GM12865 (cell line): Measurements from ENCODE around the gene LDAF1.

ENCODE experiments used
- DNase-seq: peaks from one replicate; pipeline ENCODE4 v3.0.0; 2010; ENCODE audit warnings: low read depth
- H3K4me3 ChIP-seq: 2 replicates; pipeline ENCODE4 v1.5.1; 2011; ENCODE audit warnings: mild to moderate bottlenecking, low read depth, low read length, control low read depth
- TF ChIP-seq, protein P1 (sequence below): IDR thresholded peaks from 2 replicates; pipeline ENCODE4 v1.5.1; 2011; ENCODE audit warnings: low read length, control low read depth, low read depth, inconsistent platforms; ENCODE audit not compliant: insufficient read depth; ENCODE audit errors: missing control alignments

Gene LDAF1

DNA sequence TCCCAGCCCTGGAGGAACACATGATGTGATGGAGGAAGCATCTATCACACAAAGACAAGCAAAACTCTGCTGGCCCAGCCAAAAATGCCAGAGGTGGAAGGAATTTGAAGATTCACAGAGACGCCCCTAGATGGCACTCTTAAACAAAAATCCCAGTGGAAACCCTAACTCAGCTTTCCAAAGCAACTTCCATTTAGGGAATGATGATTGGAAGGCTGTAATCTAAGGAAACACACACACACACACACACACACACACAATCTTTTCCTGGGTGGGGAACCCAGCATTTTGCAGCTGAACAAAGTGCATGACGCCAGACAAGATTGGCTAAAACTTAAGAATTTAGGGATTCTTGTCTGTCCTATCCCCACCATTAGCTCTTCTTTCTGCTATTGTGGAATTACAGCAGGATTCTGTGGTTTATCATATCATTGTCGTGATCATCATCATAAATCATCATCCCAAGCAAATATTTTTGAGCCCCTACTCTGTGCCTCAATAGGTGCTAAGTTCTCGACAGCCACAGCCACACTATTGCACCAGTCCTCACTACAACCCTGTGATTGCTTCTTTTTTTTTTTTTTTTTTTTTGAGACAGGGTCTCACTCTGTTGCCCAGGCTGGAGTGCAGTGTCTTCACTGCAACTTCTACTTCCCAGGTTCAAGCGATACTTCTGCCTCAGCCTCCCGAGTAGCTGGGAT, 1.6 kb upstream of the LDAF1 start:
- TF ChIP-seq, protein P1, sequence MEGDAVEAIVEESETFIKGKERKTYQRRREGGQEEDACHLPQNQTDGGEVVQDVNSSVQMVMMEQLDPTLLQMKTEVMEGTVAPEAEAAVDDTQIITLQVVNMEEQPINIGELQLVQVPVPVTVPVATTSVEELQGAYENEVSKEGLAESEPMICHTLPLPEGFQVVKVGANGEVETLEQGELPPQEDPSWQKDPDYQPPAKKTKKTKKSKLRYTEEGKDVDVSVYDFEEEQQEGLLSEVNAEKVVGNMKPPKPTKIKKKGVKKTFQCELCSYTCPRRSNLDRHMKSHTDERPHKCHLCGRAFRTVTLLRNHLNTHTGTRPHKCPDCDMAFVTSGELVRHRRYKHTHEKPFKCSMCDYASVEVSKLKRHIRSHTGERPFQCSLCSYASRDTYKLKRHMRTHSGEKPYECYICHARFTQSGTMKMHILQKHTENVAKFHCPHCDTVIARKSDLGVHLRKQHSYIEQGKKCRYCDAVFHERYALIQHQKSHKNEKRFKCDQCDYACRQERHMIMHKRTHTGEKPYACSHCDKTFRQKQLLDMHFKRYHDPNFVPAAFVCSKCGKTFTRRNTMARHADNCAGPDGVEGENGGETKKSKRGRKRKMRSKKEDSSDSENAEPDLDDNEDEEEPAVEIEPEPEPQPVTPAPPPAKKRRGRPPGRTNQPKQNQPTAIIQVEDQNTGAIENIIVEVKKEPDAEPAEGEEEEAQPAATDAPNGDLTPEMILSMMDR, result peak; percentile 55
- H3K4me3 ChIP-seq, result no peak overlapping the region
- DNase-seq, result peak; percentile 39

DNA sequence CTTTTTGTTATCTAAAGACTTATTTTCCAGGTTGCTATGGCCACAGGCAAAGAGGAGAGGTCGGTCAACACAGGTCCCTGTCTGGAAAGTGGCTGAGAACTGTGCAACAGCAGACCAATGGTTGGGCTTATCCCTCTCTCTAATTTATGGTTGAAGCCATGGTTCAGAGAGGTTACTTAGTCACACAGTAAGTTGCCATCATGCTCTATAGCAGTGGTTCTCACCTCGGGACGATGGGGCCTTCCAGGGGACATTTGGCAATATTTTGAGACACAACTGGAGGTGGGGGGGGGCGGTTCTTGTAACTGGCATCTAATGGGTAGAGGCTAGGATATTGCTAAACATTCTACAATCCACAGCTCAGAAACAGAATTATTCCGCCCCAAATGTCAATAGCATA, 842 bp upstream of the LDAF1 start:
- no peak for DNase-seq
- no peak overlapping the region for H3K4me3 ChIP-seq

DNA sequence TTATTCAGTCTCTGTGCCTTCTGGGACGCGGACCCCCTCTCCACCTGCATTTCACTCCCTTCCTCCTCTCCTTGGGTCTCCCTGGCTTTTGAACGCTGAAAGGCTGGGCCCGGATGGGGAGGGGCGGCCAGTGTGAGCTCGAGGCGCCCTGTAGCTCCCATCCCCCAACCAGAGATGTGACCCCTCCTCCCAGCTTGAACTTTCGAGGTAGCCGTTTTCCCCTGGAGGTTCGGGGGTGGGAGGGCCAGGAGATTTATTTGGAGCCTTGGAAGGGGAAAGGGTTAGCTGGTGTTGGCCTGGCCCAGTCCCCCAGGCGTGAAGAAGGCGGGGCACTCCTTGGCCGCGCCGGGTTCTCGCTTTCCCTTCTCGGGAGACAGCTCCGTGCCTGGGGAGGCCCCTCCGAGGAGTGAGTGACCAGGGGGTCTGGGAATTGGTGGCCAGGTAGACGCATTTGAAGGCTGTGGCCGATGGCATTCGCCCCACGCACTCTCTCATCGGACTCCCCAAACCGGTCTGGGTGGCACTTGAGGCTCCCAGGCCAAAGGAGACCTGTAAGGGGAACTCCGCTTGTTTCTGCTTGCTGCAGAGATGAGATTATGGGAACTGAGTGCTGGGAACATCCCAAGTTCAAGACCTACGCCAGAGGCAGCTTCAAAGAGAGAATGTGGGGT, 942 bp downstream of the LDAF1 start:
- peak overlapping the region; percentile 67 for H3K4me3 ChIP-seq
- peak; percentile 28 for DNase-seq
- TF ChIP-seq, protein P1, result no peak

More for the DNA sequence above, 842 bp upstream of the LDAF1 start:
- TF ChIP-seq, protein P1, result no peak

DNA sequence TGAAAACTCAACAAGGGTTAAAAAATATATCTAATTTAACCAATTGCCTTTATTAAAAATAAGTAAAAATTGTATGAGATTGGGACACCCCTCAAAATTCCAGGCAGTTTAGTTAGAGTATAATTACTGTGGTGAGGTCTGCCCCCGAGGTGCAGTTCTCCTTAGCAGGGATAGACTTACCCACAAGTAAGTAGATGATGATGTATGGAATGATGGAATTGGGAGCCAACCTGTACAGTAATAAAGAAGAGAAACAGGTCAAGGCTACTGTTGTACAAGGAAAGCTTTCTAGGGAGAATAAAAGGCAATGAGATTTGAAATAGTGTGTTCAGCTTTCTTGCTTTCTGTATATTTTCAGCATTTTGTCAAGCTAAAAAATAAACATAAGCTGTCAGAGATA, 1.8 kb downstream of the LDAF1 start:
- DNase-seq, result no peak
- TF ChIP-seq, protein P1, result no peak
- no peak overlapping the region for H3K4me3 ChIP-seq

DNA sequence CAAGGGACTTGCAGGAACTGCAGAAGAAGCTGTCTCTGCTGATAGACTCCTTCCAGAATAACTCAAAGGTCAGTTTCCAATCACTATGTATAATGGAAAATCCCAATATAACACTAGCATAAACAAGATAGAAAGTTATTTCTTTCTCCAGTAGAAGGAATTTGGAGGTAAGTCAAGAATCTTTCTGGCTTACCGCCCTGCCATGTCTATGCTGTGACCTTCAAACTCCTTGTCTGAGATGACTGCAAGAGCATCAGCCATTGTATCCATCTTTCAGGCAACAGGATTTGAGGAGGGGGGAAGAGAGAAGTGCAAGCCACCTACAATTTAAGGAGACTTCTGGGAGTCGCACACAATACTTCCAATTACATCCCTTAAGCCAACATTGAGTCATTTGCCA, 2.7 kb downstream of the LDAF1 start:
- TF ChIP-seq, protein P1, result no peak
- H3K4me3 ChIP-seq, result no peak overlapping the region
- DNase-seq, result no peak

DNA sequence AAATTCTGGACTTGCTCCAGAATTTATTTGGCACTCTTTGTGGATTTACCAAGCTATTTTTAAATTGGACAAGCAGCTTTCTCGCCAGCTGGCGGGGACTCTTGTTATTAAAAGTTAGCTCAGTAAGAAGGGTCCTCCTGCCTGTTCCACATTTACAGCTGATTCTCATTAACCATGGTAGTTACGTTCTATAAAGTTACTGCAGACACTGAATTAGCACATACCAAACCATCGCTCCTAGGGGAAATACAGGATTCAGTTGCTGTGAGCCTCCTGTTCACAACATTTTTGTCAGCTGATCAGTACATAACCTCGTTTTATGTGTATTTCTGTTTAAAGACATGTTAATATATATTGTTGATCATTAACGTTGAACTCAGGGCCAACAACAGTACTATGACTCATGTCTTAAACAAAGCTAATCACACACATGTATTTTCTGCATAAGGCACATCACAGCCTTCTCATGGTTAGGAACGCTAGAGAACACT, 4.2 kb downstream of the LDAF1 start:
- H3K4me3 ChIP-seq, result no peak overlapping the region
- TF ChIP-seq, protein P1, result no peak
- no peak for DNase-seq
